ENCODE results near the gene CREB3L2. TPM values are rescaled to one million over a fixed set of nuclear protein-coding genes. Genes with fewer than 3 reads are reported as not detected.

Gene CREB3L2
- total and polyA plus RNA-seq, 2 donors (not counting 1 experiment from before 2014, with no cell fraction given), result 39.3 to 63.7 TPM

DNA sequence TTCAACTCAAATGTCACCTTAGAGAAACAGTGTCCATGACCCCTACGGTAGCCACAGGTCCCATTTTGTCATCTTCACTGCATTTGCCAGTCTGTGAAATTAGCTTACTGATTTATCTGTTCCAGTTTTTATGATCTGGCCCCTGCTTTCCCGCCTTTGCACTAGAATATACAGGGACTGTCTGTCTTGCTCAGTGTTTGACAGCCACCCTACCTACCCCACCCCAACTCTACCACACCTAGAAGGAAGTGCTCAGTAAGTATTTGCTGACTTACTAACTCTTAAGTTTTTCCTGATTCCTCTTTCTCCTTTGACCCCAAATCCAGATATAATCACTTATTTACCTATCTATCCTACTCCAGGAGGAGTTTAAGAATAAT lies 49.5 kb downstream of the CREB3L2 start:
- peaks cover 77% of the 10 kb centered on the region for H3K79me2 ChIP-seq (ENCODE audit: control insufficient read depth, insufficient read depth, low read length)
- H2AFZ ChIP-seq (ENCODE audit: low read length), result no peak overlapping the region
- peak overlapping the region; percentile 2 for H3K4me2 ChIP-seq (ENCODE audit: extremely low read depth, insufficient read depth, low read length)
- no peak overlapping the region for H3K4me3 ChIP-seq (replicated peaks in 1 of 4; ENCODE audit: control extremely low read depth in 1 of 4, insufficient read depth in 1 of 4, low read depth in 3 of 4, low read length in 4 of 4)
- H3K27ac ChIP-seq (ENCODE audit: insufficient read depth, low read length), result peak overlapping the region; percentile 89
- no peak overlapping the region for H3K9ac ChIP-seq (ENCODE audit: insufficient read depth, low read length)
- H4K20me1 ChIP-seq (ENCODE audit: control insufficient read depth, extremely low read depth, insufficient read depth, low read length), result no peaks in the 10 kb centered on the region
- H3K4me1 ChIP-seq (ENCODE audit: control insufficient read depth, extremely low read depth, insufficient read depth, low read length), result peaks cover 32% of the 10 kb centered on the region
- H3K9me3 ChIP-seq (ENCODE audit: control insufficient read depth, insufficient read depth, low read depth, low read length), result no peaks in the 10 kb centered on the region
- no peaks in the 10 kb centered on the region for H3K27me3 ChIP-seq (ENCODE audit: control insufficient read depth, insufficient read depth, low read length)
- H3K36me3 ChIP-seq (ENCODE audit: control insufficient read depth, insufficient read depth, low read length), result peaks cover 2% of the 10 kb centered on the region
- DNase-seq (ENCODE audit: low read depth in 2 of 2), result no peak
- no peak for TF ChIP-seq EZH2 (IDR thresholded peaks at IDR 0.05; ENCODE audit: low read length, missing control alignments)
- TF ChIP-seq, protein P1, sequence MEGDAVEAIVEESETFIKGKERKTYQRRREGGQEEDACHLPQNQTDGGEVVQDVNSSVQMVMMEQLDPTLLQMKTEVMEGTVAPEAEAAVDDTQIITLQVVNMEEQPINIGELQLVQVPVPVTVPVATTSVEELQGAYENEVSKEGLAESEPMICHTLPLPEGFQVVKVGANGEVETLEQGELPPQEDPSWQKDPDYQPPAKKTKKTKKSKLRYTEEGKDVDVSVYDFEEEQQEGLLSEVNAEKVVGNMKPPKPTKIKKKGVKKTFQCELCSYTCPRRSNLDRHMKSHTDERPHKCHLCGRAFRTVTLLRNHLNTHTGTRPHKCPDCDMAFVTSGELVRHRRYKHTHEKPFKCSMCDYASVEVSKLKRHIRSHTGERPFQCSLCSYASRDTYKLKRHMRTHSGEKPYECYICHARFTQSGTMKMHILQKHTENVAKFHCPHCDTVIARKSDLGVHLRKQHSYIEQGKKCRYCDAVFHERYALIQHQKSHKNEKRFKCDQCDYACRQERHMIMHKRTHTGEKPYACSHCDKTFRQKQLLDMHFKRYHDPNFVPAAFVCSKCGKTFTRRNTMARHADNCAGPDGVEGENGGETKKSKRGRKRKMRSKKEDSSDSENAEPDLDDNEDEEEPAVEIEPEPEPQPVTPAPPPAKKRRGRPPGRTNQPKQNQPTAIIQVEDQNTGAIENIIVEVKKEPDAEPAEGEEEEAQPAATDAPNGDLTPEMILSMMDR (conservative IDR thresholded peaks at IDR 0.05 in 1 of 2, IDR thresholded peaks at IDR 0.05 in 1 of 2; ENCODE audit: low read depth in 1 of 2, low read length in 2 of 2), result no peak

DNA sequence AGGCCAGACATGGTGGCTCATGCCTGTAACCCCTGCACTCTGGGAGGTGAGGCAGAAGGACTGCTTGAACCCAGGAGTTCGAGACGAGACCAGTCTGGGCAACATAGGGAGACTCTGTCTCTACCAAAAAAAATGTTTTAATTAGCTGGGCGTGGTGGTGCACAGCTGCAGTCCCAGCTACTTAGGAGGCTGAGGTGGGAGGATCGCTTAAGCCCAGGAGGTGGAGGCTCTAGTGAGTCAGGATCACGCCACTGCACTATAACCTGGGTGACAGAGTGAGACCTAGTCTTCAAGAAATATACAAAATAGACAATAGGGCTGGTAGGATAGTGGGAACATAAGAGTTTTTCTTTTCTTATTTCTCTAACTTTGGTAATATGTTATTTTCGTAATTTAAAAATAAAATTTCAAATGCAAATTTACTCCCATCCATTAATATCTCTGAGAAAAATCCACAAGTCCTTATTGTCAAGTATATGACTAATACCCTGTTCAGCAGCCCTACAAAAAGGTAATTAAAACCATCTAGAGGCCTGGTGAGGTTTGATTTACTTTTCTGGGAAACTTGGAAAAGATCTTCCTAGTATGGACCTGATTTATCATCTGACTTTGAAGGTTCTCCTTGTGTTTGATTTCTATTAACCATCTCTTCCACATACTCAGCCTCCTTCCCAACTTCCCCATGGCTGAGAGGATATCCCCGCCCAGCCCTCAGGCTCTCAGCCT lies 50.0 kb downstream of the CREB3L2 start:
- TF ChIP-seq, protein P1 (conservative IDR thresholded peaks at IDR 0.05 in 1 of 2, IDR thresholded peaks at IDR 0.05 in 1 of 2; ENCODE audit: low read depth in 1 of 2, low read length in 2 of 2), result no peak
- TF ChIP-seq EZH2 (IDR thresholded peaks at IDR 0.05; ENCODE audit: low read length, missing control alignments), result no peak
- Histone ChIP-seq H3K4me2 (ENCODE audit: extremely low read depth, insufficient read depth, low read length) (no peak overlapping the region), H3K9ac (ENCODE audit: insufficient read depth, low read length) (no peak overlapping the region), H3K4me3 (replicated peaks in 1 of 4; ENCODE audit: control extremely low read depth in 1 of 4, insufficient read depth in 1 of 4, low read depth in 3 of 4, low read length in 4 of 4) (no peak overlapping the region), H3K27ac (ENCODE audit: insufficient read depth, low read length) (peak overlapping the region; percentile 89), H3K27me3 (ENCODE audit: control insufficient read depth, insufficient read depth, low read length) (no peaks in the 10 kb centered on the region), H3K9me3 (ENCODE audit: control insufficient read depth, insufficient read depth, low read depth, low read length) (no peaks in the 10 kb centered on the region), H3K4me1 (ENCODE audit: control insufficient read depth, extremely low read depth, insufficient read depth, low read length) (peaks cover 29% of the 10 kb centered on the region), H3K79me2 (ENCODE audit: control insufficient read depth, insufficient read depth, low read length) (peaks cover 76% of the 10 kb centered on the region), H4K20me1 (ENCODE audit: control insufficient read depth, extremely low read depth, insufficient read depth, low read length) (no peaks in the 10 kb centered on the region), H3K36me3 (ENCODE audit: control insufficient read depth, insufficient read depth, low read length) (peaks cover 2% of the 10 kb centered on the region), H2AFZ (ENCODE audit: low read length) (no peak overlapping the region)
- no peak for DNase-seq (ENCODE audit: low read depth in 2 of 2)

DNA sequence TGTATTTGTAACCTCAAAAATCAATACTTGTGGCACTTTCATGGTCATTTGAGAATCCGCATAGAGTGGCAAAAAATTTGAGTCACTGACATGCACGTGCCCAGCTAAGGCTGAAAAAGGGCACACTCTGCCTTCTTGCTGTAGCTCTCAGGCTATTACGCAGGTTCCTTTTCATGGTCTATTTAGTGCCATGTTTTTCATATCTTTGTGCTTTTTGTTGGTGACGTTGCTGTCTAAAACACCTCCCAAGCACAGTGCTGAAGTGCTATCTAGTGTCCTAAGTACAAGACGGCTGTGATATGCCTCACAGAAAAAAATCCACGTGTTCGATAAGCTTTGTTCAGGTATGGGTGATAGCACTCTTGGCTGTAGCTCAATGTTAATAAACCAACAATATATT lies 50.9 kb downstream of the CREB3L2 start:
- peaks cover 28% of the 10 kb centered on the region for H3K4me1 ChIP-seq (ENCODE audit: control insufficient read depth, extremely low read depth, insufficient read depth, low read length)
- H3K4me2 ChIP-seq (ENCODE audit: extremely low read depth, insufficient read depth, low read length), result no peak overlapping the region
- peaks cover 2% of the 10 kb centered on the region for H3K36me3 ChIP-seq (ENCODE audit: control insufficient read depth, insufficient read depth, low read length)
- H3K79me2 ChIP-seq (ENCODE audit: control insufficient read depth, insufficient read depth, low read length), result peaks cover 76% of the 10 kb centered on the region
- H3K9me3 ChIP-seq (ENCODE audit: control insufficient read depth, insufficient read depth, low read depth, low read length), result no peaks in the 10 kb centered on the region
- H3K27me3 ChIP-seq (ENCODE audit: control insufficient read depth, insufficient read depth, low read length), result no peaks in the 10 kb centered on the region
- no peak overlapping the region for H3K4me3 ChIP-seq (replicated peaks in 1 of 4; ENCODE audit: control extremely low read depth in 1 of 4, insufficient read depth in 1 of 4, low read depth in 3 of 4, low read length in 4 of 4)
- H2AFZ ChIP-seq (ENCODE audit: low read length), result no peak overlapping the region
- no peaks in the 10 kb centered on the region for H4K20me1 ChIP-seq (ENCODE audit: control insufficient read depth, extremely low read depth, insufficient read depth, low read length)
- H3K27ac ChIP-seq (ENCODE audit: insufficient read depth, low read length), result no peak overlapping the region
- TF ChIP-seq, protein P1 (conservative IDR thresholded peaks at IDR 0.05 in 1 of 2, IDR thresholded peaks at IDR 0.05 in 1 of 2; ENCODE audit: low read depth in 1 of 2, low read length in 2 of 2), result no peak
- no peak for TF ChIP-seq EZH2 (IDR thresholded peaks at IDR 0.05; ENCODE audit: low read length, missing control alignments)
- no peak for DNase-seq (ENCODE audit: low read depth in 2 of 2)
- H3K9ac ChIP-seq (ENCODE audit: insufficient read depth, low read length), result no peak overlapping the region

All from fibroblast of lung (primary cell).